Measurements from ENCODE around the gene MRPL2. TPM values are rescaled to one million over a fixed set of nuclear protein-coding genes. Genes with fewer than 3 reads are reported as not detected.

Gene MRPL2
- total RNA-seq, 2 donors from 2014 or later: 19.1 to 52.3 TPM

GRCh38 chr6:43034190-43034525 lies 25.1 kb downstream of the MRPL2 start:
- H3K4me1 ChIP-seq (replicated peaks): no peaks in the 10 kb centered on the region
- no peaks in the 10 kb centered on the region for H3K27me3 ChIP-seq (replicated peaks; ENCODE audit: insufficient read depth)
- no peaks in the 10 kb centered on the region for H3K9me3 ChIP-seq
- H3K36me3 ChIP-seq: peaks cover 6 to 9% of the 10 kb centered on the region in 2 donors
- DNase-seq (ENCODE audit: low spot score): no peak
- H3K27ac ChIP-seq: no peak overlapping the region
- TF ChIP-seq POLR2AphosphoS5 (IDR thresholded peaks at IDR 0.05) (no peak), CTCF (IDR thresholded peaks at IDR 0.05) (no peak), POLR2A (IDR thresholded peaks at IDR 0.05) (no peak)
- intact Hi-C loops (cut with DNase I): no loop called here
- H3K4me3 ChIP-seq: no peak overlapping the region
- 85% methylated on average over 2 of the region's 2 CpGs for WGBS

- H3K4me1 ChIP-seq (replicated peaks): no peaks in the 10 kb centered on the region
- no peak for DNase-seq (ENCODE audit: low spot score)
- no peaks in the 10 kb centered on the region for H3K27me3 ChIP-seq (replicated peaks; ENCODE audit: insufficient read depth)
- H3K27ac ChIP-seq: no peak overlapping the region
- WGBS: 79% methylated on average over 2 of the region's 2 CpGs
- H3K9me3 ChIP-seq: no peaks in the 10 kb centered on the region
- intact Hi-C loops (cut with DNase I): no loop called here
- peaks cover 2 to 14% of the 10 kb centered on the region in 2 donors for H3K36me3 ChIP-seq
- no peak overlapping the region for H3K4me3 ChIP-seq
- no peak for TF ChIP-seq CTCF (IDR thresholded peaks at IDR 0.05)
- TF ChIP-seq POLR2AphosphoS5 (IDR thresholded peaks at IDR 0.05): peak; percentile 32
Measured at GRCh38 chr6:43033496-43034189, 25.6 kb downstream of the MRPL2 start.

DNA sequence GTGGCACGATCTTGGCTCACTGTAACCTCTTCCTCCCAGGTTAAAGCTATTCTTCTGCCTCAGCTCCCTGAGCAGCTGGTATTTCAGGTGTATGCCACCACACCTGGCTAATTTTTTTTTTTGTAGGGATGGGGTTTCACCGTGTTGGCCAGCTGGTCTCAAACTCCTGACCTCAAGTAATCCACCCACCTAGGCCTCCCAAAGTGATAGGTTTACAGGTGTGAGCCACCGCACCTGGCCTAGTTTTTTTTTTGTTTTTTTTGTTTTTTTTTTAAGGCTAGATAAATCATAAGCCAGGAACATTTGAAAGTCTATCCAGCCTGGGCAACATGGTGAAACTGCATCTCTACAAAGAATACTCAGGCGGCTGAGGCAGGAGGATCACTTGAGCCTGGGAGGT lies 26.9 kb downstream of the MRPL2 start:
- intact Hi-C loops (cut with DNase I): no loop called here
- Histone ChIP-seq H3K4me1 (replicated peaks) (no peaks in the 10 kb centered on the region), H3K4me3 (no peak overlapping the region), H3K9me3 (no peaks in the 10 kb centered on the region), H3K27me3 (replicated peaks; ENCODE audit: insufficient read depth) (no peaks in the 10 kb centered on the region), H3K27ac (no peak overlapping the region), H3K36me3 (peaks cover 7 to 27% of the 10 kb centered on the region in 2 donors)
- no peak for DNase-seq (ENCODE audit: low spot score)
- TF ChIP-seq CTCF (IDR thresholded peaks at IDR 0.05) (no peak), POLR2A (IDR thresholded peaks at IDR 0.05) (no peak)
- 86% methylated on average over 4 of the region's 4 CpGs for WGBS

DNA sequence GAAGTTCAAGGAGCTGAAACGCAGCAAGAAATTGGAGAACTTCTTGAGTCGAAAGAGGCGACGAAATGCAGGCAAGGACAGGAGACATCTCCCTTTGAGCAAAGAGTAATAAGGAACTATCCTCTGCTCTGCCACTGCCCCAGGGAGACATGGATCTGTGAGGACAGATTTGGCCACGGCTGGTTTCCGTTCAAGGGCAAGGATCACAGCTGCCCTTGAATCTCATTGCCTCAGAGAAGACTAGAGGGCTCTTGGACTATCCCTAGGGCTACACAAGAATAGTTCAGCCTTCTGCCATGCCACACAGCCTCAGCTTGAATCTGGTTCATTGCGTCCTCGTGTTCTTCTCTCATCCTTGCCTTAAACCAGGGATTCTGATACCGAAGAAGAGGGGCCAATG lies 30.1 kb downstream of the MRPL2 start:
- WGBS: 87% methylated on average over 9 of the region's 9 CpGs
- no peak for DNase-seq (ENCODE audit: low spot score)
- Histone ChIP-seq H3K27me3 (replicated peaks; ENCODE audit: insufficient read depth) (no peaks in the 10 kb centered on the region), H3K4me3 (no peak overlapping the region), H3K4me1 (replicated peaks) (no peaks in the 10 kb centered on the region), H3K36me3 (peaks cover 7 to 48% of the 10 kb centered on the region in 2 donors), H3K27ac (no peak overlapping the region), H3K9me3 (no peaks in the 10 kb centered on the region)
- TF ChIP-seq POLR2AphosphoS5 (IDR thresholded peaks at IDR 0.05): no peak
- no peak for TF ChIP-seq CTCF (IDR thresholded peaks at IDR 0.05)
- no peak for TF ChIP-seq POLR2A (IDR thresholded peaks at IDR 0.05)
- intact Hi-C loops (cut with DNase I): no loop called here

DNA sequence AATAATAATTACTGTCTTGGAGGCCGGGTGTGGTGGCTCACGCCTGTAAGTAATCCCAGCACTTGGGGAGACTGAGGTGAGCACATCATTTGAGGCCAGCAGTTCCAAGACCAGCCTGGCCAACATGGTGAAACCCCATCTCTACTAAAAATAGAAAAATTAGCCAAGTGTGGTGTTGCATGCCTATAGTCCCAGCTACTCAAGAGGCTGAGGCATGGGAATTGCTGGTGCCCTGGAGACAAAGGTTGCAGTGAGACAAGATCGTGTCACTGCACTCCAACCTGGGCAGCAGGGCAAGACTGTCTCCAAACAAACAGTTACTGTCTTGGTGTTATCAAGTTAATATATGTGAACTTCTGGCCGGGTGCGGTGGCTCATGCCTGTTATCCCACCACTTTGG lies 32.9 kb downstream of the MRPL2 start:
- intact Hi-C loops (cut with DNase I): no loop called here

More for the DNA sequence above, 32.9 kb downstream of the MRPL2 start:
- WGBS: 95% methylated on average over 5 of the region's 5 CpGs
- Histone ChIP-seq H3K4me3 (no peak overlapping the region), H3K36me3 (peaks cover 7 to 48% of the 10 kb centered on the region in 2 donors), H3K27ac (no peak overlapping the region), H3K4me1 (replicated peaks) (no peaks in the 10 kb centered on the region), H3K27me3 (replicated peaks; ENCODE audit: insufficient read depth) (no peaks in the 10 kb centered on the region), H3K9me3 (no peaks in the 10 kb centered on the region)
- DNase-seq (ENCODE audit: low spot score): no peak
- TF ChIP-seq POLR2A (IDR thresholded peaks at IDR 0.05): no peak
- TF ChIP-seq POLR2AphosphoS5 (IDR thresholded peaks at IDR 0.05): no peak
- no peak for TF ChIP-seq CTCF (IDR thresholded peaks at IDR 0.05)

All from prostate gland (tissue), 2 donors.